Body of pancreas (tissue), 4 donors: ENCODE data around the gene ITPK1.

Experiments used
- CTCF ChIP-seq, 7 experiments: fragments of 450-650 bp in 4 of 7; fragments of 200-600 bp in 3 of 7; sonication (generic) in 3 of 7; IDR thresholded peaks; one replicate each; pipeline ENCODE4 v1.5.1; 2016 to 2019; ENCODE audit warnings: antibody characterized with exemption in 7 of 7
- POLR2A ChIP-seq, 3 donors: fragments of 450-650 bp; IDR thresholded peaks; one replicate each; pipeline ENCODE4 v1.6.1; 2016; ENCODE audit warnings: antibody characterized with exemption in 3 of 3, mild to moderate bottlenecking in 2 of 3

GRCh38 chr14:93051600-93052546 lies 63.9 kb downstream of the ITPK1 start:
- no peak for TF ChIP-seq POLR2A (IDR thresholded peaks at IDR 0.05)
- TF ChIP-seq CTCF (IDR thresholded peaks at IDR 0.05): no peak
